Caco-2 (cell line): Measurements from ENCODE around the gene ACER1. TPM values are rescaled to one million over a fixed set of nuclear protein-coding genes. Genes with fewer than 3 reads are reported as not detected.

Source experiments
- BruUV-seq: library from RNA; stranded (reverse); fragments of 400-500 nt; replicated peaks from 2 replicates; lab custom pipeline; 2021; lab: Mats Ljungman, UMichigan
- CTCF ChIA-PET: fragments of 300-600 bp; sonication (Branson Sonifier 250); formaldehyde crosslinking; loops from one replicate; lab custom pipeline; 2022; ENCODE audit warnings: antibody characterized with exemption; lab: Charles Lee
- POLR2A ChIA-PET: fragments of 300-600 bp; sonication (Branson Sonifier 250); formaldehyde crosslinking; loops from one replicate; lab custom pipeline; 2022; ENCODE audit warnings: antibody characterized with exemption; lab: Charles Lee
- DNase-seq, 2 experiments: peaks; one replicate each; pipeline versions ENCODE4 v3.0.0 to v3.0.0-alpha.2; 2020 to 2022
- H3K27me3 ChIP-seq: replicated peaks from 2 replicates; pipeline ENCODE4 v1.6.0; 2011; ENCODE audit warnings: low read length; ENCODE audit not compliant: control insufficient read depth, insufficient read depth
- H3K36me3 ChIP-seq: 2 replicates; pipeline ENCODE4 v1.5.1; 2011; ENCODE audit warnings: low read length; ENCODE audit not compliant: control insufficient read depth, insufficient read depth
- H3K4me1 ChIP-seq: fragments of 250-450 bp; sonication (Bioruptor Pico); 2 replicates; pipeline ENCODE4 v1.5.1; 2020; ENCODE audit warnings: mild to moderate bottlenecking
- H3K4me3 ChIP-seq: 2 replicates; pipeline ENCODE4 v1.5.1; 2011; ENCODE audit warnings: low read depth, mild to moderate bottlenecking, control low read depth, low read length
- H3K9me3 ChIP-seq: fragments of 250-450 bp; sonication (Bioruptor Pico); 2 replicates; pipeline ENCODE4 v1.5.1; 2020; ENCODE audit warnings: mild to moderate bottlenecking, moderate library complexity
- H3K27ac Mint-ChIP-seq: one replicate; pipeline ENCODE4 v1.8.0; 2022; ENCODE audit warnings: mixed read lengths; ENCODE audit not compliant: unreplicated experiment
- H3K27me3 Mint-ChIP-seq: one replicate; pipeline ENCODE4 v1.8.0; 2022; ENCODE audit warnings: mixed read lengths; ENCODE audit not compliant: insufficient read depth, unreplicated experiment
- H3K36me3 Mint-ChIP-seq: one replicate; pipeline ENCODE4 v1.8.0; 2022; ENCODE audit warnings: mild to moderate bottlenecking, mixed read lengths; ENCODE audit not compliant: insufficient read depth, unreplicated experiment
- H3K4me1 Mint-ChIP-seq: one replicate; pipeline ENCODE4 v1.8.0; 2022; ENCODE audit warnings: low read depth, mixed read lengths; ENCODE audit not compliant: unreplicated experiment
- H3K4me3 Mint-ChIP-seq: one replicate; pipeline ENCODE4 v1.8.0; 2022; ENCODE audit warnings: mild to moderate bottlenecking, moderate library complexity, mixed read lengths; ENCODE audit not compliant: unreplicated experiment
- H3K9me3 Mint-ChIP-seq: one replicate; pipeline ENCODE4 v1.8.0; 2022; ENCODE audit warnings: mixed read lengths; ENCODE audit not compliant: unreplicated experiment
- CTCF ChIP-seq, 2 experiments: fragments of 200-600 bp in 1 of 2; IDR thresholded peaks; 1 replicate in 1 of 2; 2 replicates in 1 of 2; pipeline versions ENCODE4 v1.5.1 to v1.8.0; 2011 to 2022; ENCODE audit warnings: antibody characterized with exemption in 1 of 2, control low read depth in 1 of 2, inconsistent platforms in 1 of 2, low read depth in 1 of 2, low read length in 1 of 2, mild to moderate bottlenecking in 1 of 2, moderate library complexity in 1 of 2; ENCODE audit not compliant: insufficient read depth in 1 of 2, severe bottlenecking in 1 of 2, unreplicated experiment in 1 of 2
- intact Hi-C: fragments of 100-400 bp; cut with micrococcal nuclease; formaldehyde crosslinking; loops from one replicate; pipeline ENCODE4 v1.10.0; 2022; ENCODE audit not compliant: unreplicated experiment
- total RNA-seq: library from RNA; stranded (reverse); gene quantifications from 2 replicates; pipeline ENCODE4 v1.2.3, GENCODE V29; 2022

Gene ACER1
- total RNA-seq, 1 experiment from 2014 or later: not detected

- BruUV-seq: no TSS peak
- CTCF ChIA-PET: no interaction called here
- Histone ChIP-seq H3K4me1 (no peaks in the 10 kb centered on the region), H3K36me3 (no peaks in the 10 kb centered on the region), H3K4me3 (no peak overlapping the region), H3K9me3 (no peaks in the 10 kb centered on the region), H3K27me3 (no peaks in the 10 kb centered on the region)
- no peak overlapping the region for H3K4me3 Mint-ChIP-seq
- peaks cover 13% of the 10 kb centered on the region for H3K27me3 Mint-ChIP-seq
- POLR2A ChIA-PET: no interaction called here
- H3K36me3 Mint-ChIP-seq: no peaks in the 10 kb centered on the region
- H3K4me1 Mint-ChIP-seq: no peaks in the 10 kb centered on the region
- no peak for TF ChIP-seq CTCF (IDR thresholded peaks at IDR 0.05; ENCODE audit: insufficient read depth in 1 of 2, low read depth in 1 of 2, low read length in 1 of 2, severe bottlenecking in 1 of 2, unreplicated experiment in 1 of 2)
- peaks cover 8% of the 10 kb centered on the region for H3K9me3 Mint-ChIP-seq
- no peak for DNase-seq
- intact Hi-C loops: no loop called here
- H3K27ac Mint-ChIP-seq: no peak overlapping the region
Measured at GRCh38 chr19:6324757-6325156, 8.7 kb downstream of the ACER1 start.

GRCh38 chr19:6322284-6322683, 11.1 kb downstream of the ACER1 start:
- Histone ChIP-seq H3K27me3 (no peaks in the 10 kb centered on the region), H3K4me3 (no peak overlapping the region), H3K36me3 (no peaks in the 10 kb centered on the region), H3K4me1 (no peaks in the 10 kb centered on the region), H3K9me3 (no peaks in the 10 kb centered on the region)
- intact Hi-C loops: no loop called here
- H3K4me3 Mint-ChIP-seq: no peak overlapping the region
- peaks cover 13% of the 10 kb centered on the region for H3K27me3 Mint-ChIP-seq
- ChIA-PET CTCF (no interaction called here), POLR2A (no interaction called here)
- no peak for DNase-seq
- H3K36me3 Mint-ChIP-seq: no peaks in the 10 kb centered on the region
- H3K27ac Mint-ChIP-seq: no peak overlapping the region
- H3K9me3 Mint-ChIP-seq: peaks cover 8% of the 10 kb centered on the region
- TF ChIP-seq CTCF (IDR thresholded peaks at IDR 0.05; ENCODE audit: insufficient read depth in 1 of 2, low read depth in 1 of 2, low read length in 1 of 2, severe bottlenecking in 1 of 2, unreplicated experiment in 1 of 2): no peak
- no TSS peak for BruUV-seq
- H3K4me1 Mint-ChIP-seq: no peaks in the 10 kb centered on the region

- no peak overlapping the region for H3K4me3 ChIP-seq
- no peak for DNase-seq
- peaks cover 8% of the 10 kb centered on the region for H3K9me3 Mint-ChIP-seq
- intact Hi-C loops: no loop called here
- no peaks in the 10 kb centered on the region for H3K36me3 Mint-ChIP-seq
- no peak overlapping the region for H3K27ac Mint-ChIP-seq
- no peaks in the 10 kb centered on the region for H3K27me3 ChIP-seq
- no peaks in the 10 kb centered on the region for H3K27me3 Mint-ChIP-seq
- no TSS peak for BruUV-seq
- no peak for TF ChIP-seq CTCF (IDR thresholded peaks at IDR 0.05; ENCODE audit: insufficient read depth in 1 of 2, low read depth in 1 of 2, low read length in 1 of 2, severe bottlenecking in 1 of 2, unreplicated experiment in 1 of 2)
- POLR2A ChIA-PET: no interaction called here
- no peaks in the 10 kb centered on the region for H3K36me3 ChIP-seq
- CTCF ChIA-PET: interaction anchor here (0.5 kb wide), 1 partner anchor 113 kb away, joined by 7 read pairs; no protein-coding TSS in a partner anchor
- H3K4me1 Mint-ChIP-seq: no peaks in the 10 kb centered on the region
- no peaks in the 10 kb centered on the region for H3K9me3 ChIP-seq
- H3K4me1 ChIP-seq: no peaks in the 10 kb centered on the region
- H3K4me3 Mint-ChIP-seq: no peak overlapping the region
Measured at GRCh38 chr19:6319376-6319775, 14.0 kb downstream of the ACER1 start.
